NCI-H1105 (cell line): Measurements from ENCODE around the gene IRAK3.

Source experiments
- DNase-seq: peaks from one replicate; lab custom pipeline; 2025; lab: John Stamatoyannopoulos, UW

IRAK3 gene, protein sequence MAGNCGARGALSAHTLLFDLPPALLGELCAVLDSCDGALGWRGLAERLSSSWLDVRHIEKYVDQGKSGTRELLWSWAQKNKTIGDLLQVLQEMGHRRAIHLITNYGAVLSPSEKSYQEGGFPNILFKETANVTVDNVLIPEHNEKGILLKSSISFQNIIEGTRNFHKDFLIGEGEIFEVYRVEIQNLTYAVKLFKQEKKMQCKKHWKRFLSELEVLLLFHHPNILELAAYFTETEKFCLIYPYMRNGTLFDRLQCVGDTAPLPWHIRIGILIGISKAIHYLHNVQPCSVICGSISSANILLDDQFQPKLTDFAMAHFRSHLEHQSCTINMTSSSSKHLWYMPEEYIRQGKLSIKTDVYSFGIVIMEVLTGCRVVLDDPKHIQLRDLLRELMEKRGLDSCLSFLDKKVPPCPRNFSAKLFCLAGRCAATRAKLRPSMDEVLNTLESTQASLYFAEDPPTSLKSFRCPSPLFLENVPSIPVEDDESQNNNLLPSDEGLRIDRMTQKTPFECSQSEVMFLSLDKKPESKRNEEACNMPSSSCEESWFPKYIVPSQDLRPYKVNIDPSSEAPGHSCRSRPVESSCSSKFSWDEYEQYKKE

DNA sequence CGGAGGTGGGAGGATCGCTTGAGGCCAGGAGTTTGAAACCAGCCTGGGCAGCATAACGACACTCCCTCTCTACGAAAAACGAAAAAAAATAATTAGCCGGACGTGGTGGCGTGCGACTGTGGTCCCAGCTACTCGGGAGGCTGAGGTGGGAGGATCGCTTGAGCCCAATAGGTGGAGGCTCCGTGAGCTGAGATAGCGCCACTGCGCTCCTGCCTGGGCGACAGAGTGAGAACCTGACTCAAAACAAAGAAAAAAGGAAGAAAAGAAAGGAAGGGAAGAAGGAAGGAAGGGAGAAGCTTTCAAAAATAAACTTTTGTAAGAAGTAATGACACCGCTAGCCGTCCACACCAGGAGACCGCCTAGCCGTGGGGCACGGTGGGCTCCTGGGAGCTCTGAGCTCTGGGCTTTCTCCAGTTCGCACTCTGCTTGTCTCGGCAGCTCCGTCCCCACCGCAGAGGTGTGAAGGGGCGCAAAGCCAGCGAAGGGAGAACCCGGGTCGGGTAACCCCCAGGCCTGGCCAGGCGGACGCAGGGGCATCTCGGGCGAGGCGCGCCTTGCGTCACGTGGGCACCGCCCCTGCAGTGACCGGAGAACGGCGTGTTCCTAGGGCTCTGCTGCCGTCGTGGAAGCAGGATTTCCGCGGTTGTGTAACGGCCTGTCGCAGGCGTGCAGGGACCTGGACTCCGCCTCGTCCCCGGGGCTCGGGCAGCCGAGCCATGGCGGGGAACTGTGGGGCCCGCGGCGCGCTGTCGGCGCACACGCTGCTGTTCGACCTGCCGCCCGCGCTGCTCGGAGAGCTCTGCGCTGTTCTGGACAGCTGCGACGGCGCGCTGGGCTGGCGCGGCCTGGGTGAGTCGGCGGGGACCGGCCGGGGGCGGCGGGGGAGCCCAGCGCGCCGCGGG, at the start of gene IRAK3:
IRAK3 (plus strand) TSS at position 631 of the 902 bp plus-strand sequence; CDS start at position 717, 86 bp downstream.
- no peak for DNase-seq

DNA sequence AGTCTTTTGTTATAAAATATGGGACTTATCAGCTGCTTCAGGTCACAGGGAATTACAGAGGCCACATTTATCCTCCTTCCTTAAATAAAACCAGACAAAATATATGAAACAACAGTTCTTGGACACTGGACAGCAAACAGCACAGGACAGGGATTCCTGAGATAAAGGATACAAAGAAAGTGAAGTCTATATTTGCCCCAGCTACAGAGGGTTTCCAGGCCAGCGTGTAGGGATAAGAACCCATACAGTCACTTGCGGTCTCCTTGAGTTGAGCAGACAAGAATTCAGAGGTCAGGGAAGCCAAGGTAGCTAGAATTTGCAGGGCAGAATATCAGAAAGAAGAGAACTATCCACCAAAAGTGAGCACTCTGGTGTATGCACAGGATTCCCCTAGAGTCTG, 49.7 kb upstream of the IRAK3 start:
- DNase-seq = no peak

DNA sequence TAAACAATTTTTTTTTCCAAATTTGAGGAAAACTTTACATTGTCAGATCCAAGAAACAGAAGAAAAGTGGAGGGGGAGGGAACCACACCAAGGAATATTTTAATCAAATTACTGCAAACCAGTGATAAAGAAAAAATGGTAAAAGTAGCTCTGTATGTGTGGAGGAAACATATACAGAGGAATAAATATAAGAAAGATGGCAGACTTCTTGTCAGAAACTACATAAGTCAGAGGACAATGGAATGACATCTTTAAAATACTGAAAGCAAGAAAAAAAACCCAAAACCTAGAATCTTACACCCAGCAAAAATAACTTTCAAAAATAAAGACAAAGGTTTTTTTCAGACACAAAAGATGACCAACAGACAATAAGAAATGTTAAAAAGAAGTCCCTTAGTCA, 48.3 kb upstream of the IRAK3 start:
- DNase-seq = no peak

DNA sequence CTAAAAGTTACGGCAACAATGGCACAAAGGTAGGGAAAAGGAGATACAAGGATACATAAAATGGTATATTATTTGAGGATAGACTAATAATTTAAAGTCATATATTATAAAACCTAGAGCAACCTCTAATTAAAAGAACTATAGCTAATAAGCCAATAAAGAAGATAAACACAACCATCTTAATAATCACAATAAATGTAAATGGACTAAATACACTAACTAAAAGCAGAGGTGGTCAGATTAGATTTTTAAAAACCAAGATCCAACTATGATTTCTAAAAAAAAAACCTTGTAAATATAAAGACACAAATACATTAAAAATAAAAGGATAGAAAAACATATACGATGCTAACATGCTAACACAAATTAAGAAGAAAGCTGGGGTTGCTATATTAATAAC, 47.7 kb upstream of the IRAK3 start:
- no peak for DNase-seq

DNA sequence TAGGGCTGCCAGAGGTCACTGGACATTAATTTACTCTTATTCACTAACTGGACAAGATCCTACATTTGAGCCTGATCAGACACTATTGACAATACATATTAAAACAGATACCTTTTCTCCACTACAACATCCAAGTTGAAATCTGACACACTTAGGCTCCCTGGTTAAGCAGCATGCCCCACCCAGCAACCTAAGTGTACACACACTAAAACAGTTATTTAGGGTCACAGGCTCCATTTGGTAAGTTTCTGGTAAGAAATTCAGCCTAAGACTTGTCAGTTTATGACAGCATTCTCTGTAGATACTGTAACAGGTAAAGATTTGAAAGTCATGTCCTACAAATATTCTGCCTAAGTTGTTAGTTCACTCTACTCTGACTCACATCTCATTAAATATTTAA, 46.2 kb upstream of the IRAK3 start:
- no peak for DNase-seq

DNA sequence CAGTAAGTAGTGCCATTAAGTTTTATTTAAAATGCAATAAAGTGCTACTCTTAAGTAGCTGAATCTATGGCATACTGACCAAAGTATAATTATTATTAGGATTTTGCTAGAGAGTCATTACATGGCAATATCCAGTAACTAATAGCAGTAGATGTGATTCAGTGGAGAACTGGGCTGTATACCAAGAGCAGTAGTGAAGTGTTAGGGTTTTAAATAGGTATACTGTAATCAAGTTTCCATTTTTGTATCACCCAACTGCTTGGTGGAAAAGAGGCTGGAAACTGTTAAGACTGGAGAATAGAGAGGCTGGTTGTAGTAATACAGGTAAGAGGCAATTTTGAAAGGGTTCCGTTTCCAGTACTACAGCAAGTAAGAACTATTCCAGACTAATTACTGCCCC, 45.1 kb upstream of the IRAK3 start:
- no peak for DNase-seq

DNA sequence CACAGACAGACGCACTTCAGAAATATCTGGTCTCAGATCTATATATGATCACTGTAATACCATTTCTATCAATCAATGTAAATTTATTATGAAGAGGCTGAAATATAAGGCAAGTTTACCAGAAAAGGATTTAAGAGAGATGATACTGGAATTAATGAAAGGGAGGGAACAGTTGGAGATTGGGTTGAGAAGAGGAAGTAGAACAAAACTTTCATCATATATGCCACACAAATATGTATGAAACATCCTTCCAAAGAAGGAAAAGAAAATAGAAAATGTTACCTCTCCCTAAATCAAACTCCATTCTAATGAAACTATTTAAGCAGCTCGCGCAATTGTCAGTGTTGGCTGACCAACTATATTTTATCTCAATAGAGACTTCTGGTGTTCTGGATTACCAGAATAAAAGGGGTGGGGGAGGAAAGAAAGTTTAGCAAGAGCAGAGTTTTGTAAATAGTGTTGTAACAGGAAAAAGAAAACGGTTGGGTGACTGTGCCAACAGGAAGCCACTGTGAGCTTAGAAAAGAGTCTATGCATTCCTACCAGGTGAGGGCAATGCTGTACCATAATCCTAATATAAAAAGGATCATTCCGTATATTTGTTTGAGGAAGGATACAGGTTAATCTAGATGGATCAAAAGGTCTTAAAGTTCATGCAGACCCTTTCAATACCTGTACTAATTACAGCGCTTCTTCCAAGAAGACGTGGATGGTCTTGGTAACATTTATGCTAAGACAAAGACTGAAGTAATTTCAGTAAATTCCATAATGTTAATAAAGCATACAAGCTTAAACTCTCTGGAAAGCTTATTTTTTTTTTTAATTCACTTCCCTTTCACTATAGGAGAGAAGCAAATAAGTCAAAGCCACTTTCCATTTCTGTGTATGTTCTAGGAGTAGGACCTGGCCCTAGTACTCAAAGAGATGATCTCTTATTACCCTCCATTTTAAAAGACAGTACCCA, 43.9 kb upstream of the IRAK3 start:
- peak; percentile 52 for DNase-seq

DNA sequence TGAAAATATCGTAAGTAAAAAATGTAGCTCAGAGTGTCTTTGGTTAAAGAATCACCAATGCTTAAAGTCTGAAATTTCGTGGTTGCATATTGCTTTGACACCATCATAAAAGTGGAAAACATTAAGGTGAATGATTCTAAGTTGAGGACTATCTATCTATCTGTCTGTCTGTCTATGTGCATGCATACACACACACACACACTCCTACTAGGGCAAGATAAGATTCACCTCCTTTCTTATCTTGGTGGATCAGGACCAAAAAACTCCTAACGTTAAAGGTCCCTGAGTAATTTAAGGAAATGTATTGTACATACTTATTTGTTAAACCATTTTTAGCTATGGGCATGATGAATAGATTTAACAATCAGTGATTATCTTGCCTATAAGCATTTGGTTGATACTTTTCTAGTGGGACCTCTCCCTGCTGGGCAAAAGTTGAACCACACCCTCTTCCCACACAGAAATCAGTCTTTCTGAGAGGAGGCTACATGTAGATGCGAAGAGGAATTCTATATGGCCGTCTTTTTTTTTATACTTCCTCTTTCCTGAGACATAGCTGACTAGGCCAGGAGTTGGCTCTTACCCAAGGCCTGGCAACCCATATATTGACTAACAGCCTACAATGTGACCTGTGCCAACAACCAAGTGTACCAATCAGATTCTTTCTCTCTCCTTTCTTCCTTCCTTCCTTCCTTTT, 39.2 kb upstream of the IRAK3 start:
- no peak for DNase-seq

DNA sequence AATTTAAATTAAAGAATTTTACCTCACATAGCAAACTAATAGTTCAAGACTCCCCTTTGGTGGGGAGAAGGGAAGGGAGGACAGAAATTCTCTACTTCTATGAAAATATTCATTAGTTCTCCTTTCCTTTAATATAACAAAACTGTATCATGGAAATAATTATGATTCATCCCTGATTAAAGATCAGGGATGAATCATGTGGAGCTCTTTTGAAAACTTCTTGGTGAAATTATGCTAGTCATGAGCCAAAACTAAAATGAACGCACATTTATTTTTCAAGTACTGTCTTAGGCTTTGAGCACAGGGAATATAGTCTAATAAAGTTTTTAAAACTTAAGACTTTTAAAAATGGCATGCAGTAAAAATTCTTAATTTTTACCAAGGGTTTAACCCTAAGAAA, 36.3 kb upstream of the IRAK3 start:
- DNase-seq = no peak

DNA sequence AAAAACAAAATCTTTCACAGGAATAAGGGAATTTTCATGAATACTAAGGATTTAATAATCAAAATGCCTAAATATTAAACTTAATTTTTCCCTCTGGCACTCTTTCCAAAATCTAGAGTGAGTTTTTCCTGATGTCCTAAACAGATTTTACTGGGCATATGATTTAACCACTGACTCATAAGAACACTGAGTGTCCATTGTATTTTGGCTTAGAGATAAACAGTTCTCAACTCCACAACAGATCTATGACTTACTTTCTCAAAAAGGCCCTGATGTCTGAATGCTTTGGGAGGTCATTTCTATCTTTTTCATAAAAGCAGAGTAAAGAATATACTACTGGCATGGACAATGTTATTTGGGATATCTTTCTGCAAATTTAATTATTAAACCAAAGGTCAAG, 34.2 kb upstream of the IRAK3 start:
- no peak for DNase-seq

DNA sequence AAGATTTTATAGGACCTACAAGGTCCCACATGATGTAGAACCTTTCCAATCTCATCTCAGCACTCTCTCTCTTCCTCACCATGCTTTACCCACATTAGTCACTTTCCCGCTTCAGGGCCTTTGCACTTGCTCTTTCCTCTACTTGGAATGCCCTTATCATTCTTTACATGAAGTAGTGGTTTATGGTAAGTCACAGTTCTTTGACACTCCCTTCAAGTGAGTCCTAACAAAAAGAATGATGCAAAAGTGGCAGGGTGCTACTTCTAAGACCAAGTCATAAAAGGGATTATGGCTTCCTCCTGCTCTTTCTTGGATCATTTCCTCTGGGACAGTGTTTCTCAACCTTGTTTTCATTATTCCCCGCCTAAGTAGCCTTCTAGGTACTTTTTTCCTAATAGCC, 32.4 kb upstream of the IRAK3 start:
- no peak for DNase-seq

DNA sequence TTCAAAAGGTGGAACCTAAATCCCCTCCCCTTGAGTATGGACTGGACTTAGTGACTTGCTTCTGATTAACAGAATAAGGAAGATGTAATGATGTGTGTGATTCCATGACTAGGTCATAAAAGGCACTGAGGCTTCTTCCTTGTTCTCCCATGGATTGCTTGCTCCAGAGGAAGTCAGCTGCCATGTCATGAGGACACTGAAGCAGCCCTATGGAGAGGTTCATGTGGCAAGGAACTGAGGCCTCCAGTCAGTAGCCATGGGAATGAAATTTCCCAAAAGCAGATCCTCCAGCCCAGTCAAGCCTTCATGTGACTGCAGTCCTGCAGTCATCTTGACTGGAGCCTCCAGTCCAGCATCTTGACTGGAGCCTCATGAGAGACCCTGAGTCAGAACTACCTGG, 29.9 kb upstream of the IRAK3 start:
- DNase-seq = no peak

DNA sequence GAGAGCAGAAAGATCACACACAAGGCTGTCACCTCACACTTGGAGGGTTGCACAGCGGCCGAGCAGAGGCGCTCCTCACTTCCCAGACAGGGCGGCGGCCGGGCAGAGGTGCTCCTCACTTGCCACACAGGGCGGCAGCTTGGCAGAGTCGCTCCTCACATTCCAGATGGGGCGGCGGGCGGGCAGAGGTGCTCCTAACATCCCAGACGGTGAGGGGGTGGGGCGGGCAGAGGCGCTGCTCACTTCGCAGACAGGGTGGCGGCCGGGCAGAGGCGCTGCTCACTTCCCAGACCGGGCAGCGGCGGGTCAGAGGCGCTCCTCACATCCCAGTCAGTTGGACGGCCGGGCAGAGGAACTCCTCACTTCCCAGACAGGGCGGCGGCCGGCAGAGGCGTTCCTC, 28.3 kb upstream of the IRAK3 start:
- DNase-seq = no peak

DNA sequence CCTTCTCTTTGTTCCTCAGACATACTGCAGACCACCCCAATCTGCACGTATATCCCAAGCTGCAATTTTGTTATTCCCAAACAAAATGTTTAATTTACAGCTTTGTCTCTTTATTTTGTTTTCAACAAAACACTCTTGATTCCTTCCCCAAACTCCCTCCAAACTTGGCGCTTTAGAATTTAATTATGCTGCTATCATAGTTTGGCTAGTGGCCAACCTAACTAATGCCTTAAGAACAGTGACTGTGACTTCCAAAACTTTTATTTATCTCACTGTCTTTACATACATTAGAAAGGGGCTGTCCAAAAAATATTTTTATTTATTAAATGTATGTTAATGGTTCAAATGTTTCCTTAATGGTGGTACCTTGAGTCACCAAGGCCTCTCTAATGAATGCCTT, 26.3 kb upstream of the IRAK3 start:
- no peak for DNase-seq

DNA sequence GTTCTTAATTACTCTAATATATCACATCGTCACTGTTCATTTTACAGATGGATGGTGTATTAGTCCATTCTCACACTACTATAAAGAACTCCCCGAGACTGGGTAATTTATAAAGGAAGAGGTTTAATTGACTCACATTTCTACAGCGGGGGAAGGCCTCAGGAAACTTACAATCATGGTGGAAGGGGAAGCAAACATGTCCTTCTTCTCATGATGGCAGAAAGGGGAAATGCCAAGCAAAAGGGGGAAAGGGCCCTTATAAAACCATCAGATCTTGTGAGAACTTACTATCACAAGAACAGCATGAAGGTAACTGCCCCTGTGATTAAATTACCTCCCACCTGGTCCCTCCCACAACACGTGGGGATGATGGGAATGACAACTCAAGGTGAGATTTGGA, 25.7 kb upstream of the IRAK3 start:
- DNase-seq = no peak

DNA sequence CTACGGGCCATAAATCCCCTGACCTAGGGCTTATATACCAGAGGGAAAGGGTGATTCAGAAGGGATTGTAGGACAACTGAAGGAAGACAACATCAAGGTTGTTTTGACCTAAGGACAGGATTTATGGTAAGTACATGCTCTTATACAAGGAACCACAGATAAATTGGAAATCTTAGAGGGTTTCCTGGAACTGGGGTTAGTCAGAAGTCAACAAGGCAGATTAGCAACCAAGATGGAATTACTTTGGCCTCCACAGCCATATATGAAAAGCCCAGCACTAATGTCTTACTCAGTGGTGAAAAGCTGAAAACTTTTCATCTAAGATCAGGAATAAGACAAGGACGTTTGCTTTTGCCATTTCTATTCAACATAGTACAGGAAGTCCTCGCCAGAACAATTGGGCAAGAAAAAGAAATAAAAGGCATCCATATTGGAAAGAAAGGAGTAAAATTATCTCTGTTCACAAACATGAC, 24.6 kb upstream of the IRAK3 start:
- no peak for DNase-seq

DNA sequence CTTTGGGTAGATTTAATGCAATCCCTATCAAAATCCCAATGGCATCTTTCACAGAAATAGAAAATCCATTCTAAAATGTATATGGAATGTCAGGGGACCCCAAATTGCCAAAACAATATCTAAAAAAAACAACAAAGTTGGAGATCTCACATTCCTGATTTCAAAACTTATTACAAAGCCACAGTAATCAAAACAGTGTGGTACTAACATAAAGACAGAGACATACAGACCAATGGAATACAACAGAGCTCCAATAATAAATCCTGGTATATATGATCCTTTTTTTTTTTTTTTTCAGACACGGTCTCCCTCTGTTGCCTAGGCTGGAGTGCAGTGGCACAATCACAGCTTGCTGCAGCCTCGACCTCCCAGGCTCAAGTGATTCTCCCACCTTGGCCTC, 23.9 kb upstream of the IRAK3 start:
- no peak for DNase-seq

DNA sequence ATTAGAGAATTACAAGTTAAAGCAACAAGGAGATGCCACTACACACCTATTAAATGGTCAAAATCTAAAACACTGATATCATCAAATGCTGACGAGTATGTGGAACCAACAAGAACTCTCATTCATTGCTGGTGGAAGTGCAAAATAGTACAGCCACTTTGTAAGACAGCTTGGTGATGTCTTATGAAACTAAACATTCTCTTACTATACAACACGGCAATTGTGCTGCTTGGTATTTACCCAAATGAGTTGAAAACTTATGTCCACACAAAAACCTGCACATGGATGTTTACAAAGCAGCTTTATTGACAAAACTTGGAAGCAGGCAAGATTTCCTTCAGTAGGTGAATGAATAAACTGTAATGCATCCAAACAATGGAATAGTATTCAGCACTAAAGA, 22.5 kb upstream of the IRAK3 start:
- DNase-seq = no peak

DNA sequence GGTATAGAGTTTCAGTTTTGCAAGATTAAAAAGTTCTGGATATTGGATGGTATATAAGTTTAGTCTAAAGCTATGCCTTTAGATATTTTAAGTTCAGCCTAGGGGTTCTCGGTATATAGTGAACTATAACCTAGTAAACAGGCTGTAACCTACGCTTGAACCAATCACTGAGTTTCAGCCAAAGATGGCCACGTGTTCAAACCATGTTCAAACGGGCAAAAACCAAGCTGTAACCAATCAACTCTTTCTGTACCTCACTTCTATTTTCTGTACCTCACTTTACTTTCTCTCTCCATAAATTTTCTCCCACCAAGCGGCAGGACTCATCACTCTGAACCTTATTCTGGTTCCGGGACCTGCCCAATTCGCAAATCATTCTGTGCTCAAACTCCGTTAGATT, 20.6 kb upstream of the IRAK3 start:
- DNase-seq = no peak

DNA sequence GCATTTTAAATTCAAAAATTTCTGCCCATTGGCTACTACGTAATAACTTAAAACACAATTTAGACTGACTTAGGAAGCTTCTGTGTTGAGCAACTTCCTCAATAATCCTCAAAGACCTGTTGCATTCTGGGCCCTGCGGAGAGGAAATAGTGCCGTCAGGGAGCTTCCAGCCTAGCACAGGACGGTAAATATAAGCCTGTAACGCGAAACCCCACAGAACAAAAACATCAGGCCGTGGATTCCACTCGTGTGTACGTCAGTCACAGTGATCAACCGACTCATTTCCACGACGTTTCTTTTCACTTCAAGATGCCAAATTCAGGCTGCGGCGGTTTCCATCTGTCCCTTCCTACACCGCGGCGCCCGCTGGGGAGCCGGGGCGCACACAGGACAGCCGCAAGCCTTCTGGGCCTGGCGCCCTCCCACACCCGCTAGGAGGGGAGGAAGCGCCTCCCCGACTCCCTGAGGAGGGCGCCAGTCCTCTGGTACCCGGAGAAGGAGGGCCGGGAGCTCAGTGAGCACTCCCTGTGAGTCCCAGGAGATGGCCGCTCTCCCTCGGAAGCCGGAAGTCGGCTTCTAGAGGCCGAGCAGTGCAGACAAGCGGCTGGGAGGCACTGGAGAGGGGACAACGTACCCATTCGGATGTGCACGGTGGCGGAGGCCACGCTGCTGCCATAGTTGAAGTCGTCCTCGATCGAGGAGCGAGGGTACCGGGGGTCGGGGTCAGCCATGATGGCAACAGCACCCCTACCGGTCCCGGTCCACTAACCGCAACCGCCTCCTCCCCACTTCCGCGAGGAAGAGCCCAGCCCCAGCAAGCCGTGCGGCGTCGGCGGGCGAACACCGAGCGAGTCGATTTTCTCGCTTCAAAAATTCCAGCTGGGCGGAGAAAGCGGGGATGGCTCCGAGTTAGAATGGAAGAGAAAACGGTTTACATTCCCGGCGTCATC, 19.5 kb upstream of the IRAK3 start, which contains the start of gene TMBIM4:
TMBIM4 (minus strand) TSS at position 776 of the 950 bp plus-strand sequence; CDS start at position 731, 45 bp downstream.
- DNase-seq = peak; percentile 91
